H1 (cell line): ENCODE measurements around the gene IL36RN. TPM values are rescaled to one million over a fixed set of nuclear protein-coding genes. Genes with fewer than 3 reads are reported as not detected.

Source experiments
- CTCF ChIA-PET: fragments of 300-600 bp; sonication (Branson Sonifier 250); formaldehyde crosslinking; loops from one replicate; lab custom pipeline; 2021; ENCODE audit not compliant: partially characterized antibody; lab: Charles Lee
- POLR2A ChIA-PET: fragments of 300-600 bp; sonication (Branson Sonifier 250); formaldehyde crosslinking; loops from one replicate; lab custom pipeline; 2021; ENCODE audit warnings: inconsistent platforms; ENCODE audit not compliant: partially characterized antibody; lab: Charles Lee
- DNase-seq, 2 experiments: peaks; one replicate each; pipeline versions ENCODE4 v3.0.0 to v3.0.0-alpha.2; 2010 to 2022; ENCODE audit warnings: low spot score in 2 of 2, low read depth in 1 of 2, mixed read lengths in 1 of 2
- FAIRE-seq: peaks from 2 replicates; lab custom pipeline; 2011; peaks lifted over from hg19 to GRCh38; lab: Jason Lieb, UNC
- H2AFZ ChIP-seq: 2 replicates; pipeline ENCODE4 v1.8.1; 2012; ENCODE audit warnings: low read length, inconsistent platforms
- H2AK5ac ChIP-seq: 2 replicates; pipeline ENCODE4 v1.6.1; 2013; ENCODE audit warnings: low read depth, low read length
- H2BK120ac ChIP-seq: replicated peaks from 2 replicates; pipeline ENCODE3; 2013; ENCODE audit warnings: low read depth, low read length, inconsistent platforms
- H2BK12ac ChIP-seq: 2 replicates; pipeline ENCODE4 v1.6.1; 2013; ENCODE audit warnings: low read depth, low read length
- H2BK15ac ChIP-seq: 2 replicates; pipeline ENCODE4 v1.6.1; 2013; ENCODE audit warnings: low read length
- H2BK20ac ChIP-seq: 2 replicates; pipeline ENCODE4 v1.6.1; 2013; ENCODE audit warnings: low read length
- H2BK5ac ChIP-seq: 2 replicates; pipeline ENCODE4 v1.6.1; 2013; ENCODE audit warnings: low read depth, low read length
- H3K14ac ChIP-seq: 2 replicates; pipeline ENCODE4 v1.6.1; 2013; ENCODE audit warnings: inconsistent platforms; ENCODE audit not compliant: insufficient read length
- H3K18ac ChIP-seq: 2 replicates; pipeline ENCODE4 v1.6.1; 2013; ENCODE audit warnings: low read length; ENCODE audit errors: extremely low read depth
- H3K23ac ChIP-seq: 2 replicates; pipeline ENCODE4 v1.6.1; 2013; ENCODE audit warnings: inconsistent platforms; ENCODE audit not compliant: insufficient read length
- H3K23me2 ChIP-seq: 2 replicates; pipeline ENCODE4 v1.6.1; 2013; ENCODE audit warnings: low read depth, low read length
- H3K27ac ChIP-seq: 2 replicates; pipeline ENCODE4 v1.6.1; 2011; ENCODE audit warnings: low read depth, low read length, inconsistent platforms
- H3K27me3 ChIP-seq, 4 experiments: replicated peaks in 1 of 4; 1 replicate in 1 of 4; 2 replicates in 3 of 4; pipeline versions ENCODE4 v1.6.1 to v1.8.1; 2011 to 2013; ENCODE audit warnings: low read length in 3 of 4, mild to moderate bottlenecking in 3 of 4, inconsistent platforms in 2 of 4, mixed read lengths in 2 of 4, moderate library complexity in 1 of 4; ENCODE audit not compliant: control insufficient read depth in 3 of 4, insufficient read depth in 3 of 4; ENCODE audit errors: extremely low read depth in 1 of 4
- H3K36me3 ChIP-seq, 4 experiments: 2 replicates each; pipeline versions ENCODE4 v1.6.1 to v1.8.1; 2011 to 2013; ENCODE audit warnings: mild to moderate bottlenecking in 4 of 4, low read length in 3 of 4, moderate library complexity in 2 of 4, control low read depth in 1 of 4, inconsistent platforms in 1 of 4; ENCODE audit not compliant: insufficient read depth in 4 of 4, control insufficient read depth in 2 of 4
- H3K4ac ChIP-seq: replicated peaks from 2 replicates; pipeline ENCODE3; 2013; ENCODE audit warnings: low read length, low read depth, mixed read lengths, inconsistent platforms; ENCODE audit not compliant: insufficient read length
- H3K4me1 ChIP-seq, 4 experiments: replicated peaks in 1 of 4; 1 replicate in 1 of 4; 2 replicates in 3 of 4; pipeline versions ENCODE4 v1.6.1 to v1.8.1; 2011 to 2013; ENCODE audit warnings: low read length in 3 of 4, inconsistent platforms in 2 of 4, mixed read lengths in 1 of 4; ENCODE audit not compliant: insufficient read depth in 4 of 4, control insufficient read depth in 3 of 4
- H3K4me2 ChIP-seq, 2 experiments: 2 replicates each; pipeline versions ENCODE4 v1.6.1 to v1.8.1; 2011 to 2013; ENCODE audit warnings: low read depth in 2 of 2, low read length in 2 of 2, control low read depth in 1 of 2, inconsistent platforms in 1 of 2, mild to moderate bottlenecking in 1 of 2; ENCODE audit not compliant: insufficient read depth in 1 of 2
- H3K4me3 ChIP-seq, 4 experiments: fragments of 200-600, 300-600 bp in 1 of 4; sonication (generic), shearing (Covaris generic), sonication (Bioruptor Twin) in 1 of 4; 2 replicates each; pipeline versions ENCODE4 v1.5.1 to v1.8.1; 2011 to 2016; ENCODE audit warnings: low read length in 4 of 4, low read depth in 3 of 4, control low read depth in 2 of 4, inconsistent platforms in 2 of 4, mild to moderate bottlenecking in 2 of 4, mixed read lengths in 1 of 4, moderate library complexity in 1 of 4; ENCODE audit not compliant: insufficient read depth in 2 of 4; ENCODE audit errors: extremely low read depth in 1 of 4
- H3K56ac ChIP-seq: replicated peaks from 2 replicates; pipeline ENCODE3; 2013; ENCODE audit warnings: low read depth, mild to moderate bottlenecking, mixed read lengths, low read length, inconsistent platforms; ENCODE audit not compliant: insufficient read length
- H3K79me1 ChIP-seq: 2 replicates; pipeline ENCODE4 v1.6.1; 2013; ENCODE audit warnings: low read depth, low read length, control low read depth
- H3K79me2 ChIP-seq, 2 experiments: 2 replicates each; pipeline versions ENCODE4 v1.6.1 to v1.8.1; 2012 to 2013; ENCODE audit warnings: low read length in 2 of 2, mild to moderate bottlenecking in 2 of 2, inconsistent platforms in 1 of 2; ENCODE audit not compliant: insufficient read depth in 2 of 2, control insufficient read depth in 1 of 2
- H3K9ac ChIP-seq, 4 experiments: replicated peaks in 1 of 4; 1 replicate in 1 of 4; 2 replicates in 3 of 4; pipeline versions ENCODE4 v1.6.1 to v1.8.1; 2011 to 2013; ENCODE audit warnings: low read depth in 3 of 4, low read length in 3 of 4, control low read depth in 2 of 4, mild to moderate bottlenecking in 2 of 4, moderate library complexity in 2 of 4, inconsistent platforms in 1 of 4; ENCODE audit errors: extremely low read depth in 1 of 4
- H3K9me3 ChIP-seq, 2 experiments: 2 replicates each; pipeline versions ENCODE4 v1.6.1 to v1.8.1; 2012 to 2013; ENCODE audit warnings: mild to moderate bottlenecking in 2 of 2, moderate library complexity in 2 of 2, control low read depth in 1 of 2, inconsistent platforms in 1 of 2, low read depth in 1 of 2, low read length in 1 of 2, mixed read lengths in 1 of 2; ENCODE audit not compliant: insufficient read depth in 2 of 2
- H4K20me1 ChIP-seq, 2 experiments: replicated peaks in 1 of 2; 2 replicates each; pipeline versions ENCODE3 to v1.8.1; 2011 to 2013; ENCODE audit warnings: inconsistent platforms in 2 of 2, low read length in 2 of 2, mild to moderate bottlenecking in 1 of 2; ENCODE audit not compliant: insufficient read depth in 2 of 2, control insufficient read depth in 1 of 2
- H4K5ac ChIP-seq: 2 replicates; pipeline ENCODE4 v1.6.1; 2013; ENCODE audit warnings: low read length, low read depth, mixed read lengths, inconsistent platforms; ENCODE audit not compliant: insufficient read length
- H4K8ac ChIP-seq: 2 replicates; pipeline ENCODE4 v1.8.0; 2013; ENCODE audit warnings: mild to moderate bottlenecking, moderate library complexity, low read length, inconsistent platforms; ENCODE audit not compliant: insufficient read depth; ENCODE audit errors: extremely low read depth
- H4K91ac ChIP-seq: replicated peaks from 2 replicates; pipeline ENCODE3; 2013; ENCODE audit warnings: low read length, mixed read lengths, inconsistent platforms; ENCODE audit not compliant: insufficient read length
- ASH2L ChIP-seq: fragments of 200-600, 300-600 bp; sonication (generic); IDR thresholded peaks from one replicate; pipeline ENCODE4 v1.7.1; 2017; ENCODE audit warnings: low read length
- ATF3 ChIP-seq: IDR thresholded peaks from 2 replicates; pipeline ENCODE4 v1.6.1; 2011; ENCODE audit warnings: low read depth, mild to moderate bottlenecking, low read length; ENCODE audit not compliant: insufficient read depth
- CBX5 ChIP-seq: fragments of 300-800, 300-1000 bp; sonication (generic); IDR thresholded peaks from 2 replicates; pipeline ENCODE4 v1.7.1; 2016; ENCODE audit warnings: antibody characterized with exemption, low read length, low read depth
- CBX8 ChIP-seq: fragments of 300-800, 300-1000 bp; sonication (generic); IDR thresholded peaks from 2 replicates; pipeline ENCODE4 v1.7.1; 2016; ENCODE audit warnings: low read depth, low read length, borderline replicate concordance
- CHD1 ChIP-seq: IDR thresholded peaks from 2 replicates; pipeline ENCODE4 v1.6.1; 2012; ENCODE audit warnings: low read depth, low read length, improper control_type of control experiment
- EP300 ChIP-seq, 2 experiments: IDR thresholded peaks; 1 replicate in 1 of 2; 2 replicates in 1 of 2; pipeline ENCODE4 v1.6.1; 2011 to 2012; ENCODE audit warnings: low read depth in 2 of 2, low read length in 2 of 2, mild to moderate bottlenecking in 2 of 2, borderline replicate concordance in 1 of 2, inconsistent platforms in 1 of 2, moderate library complexity in 1 of 2
- GTF2F1 ChIP-seq: IDR thresholded peaks from 2 replicates; pipeline ENCODE4 v1.6.1; 2012; ENCODE audit warnings: low read depth, low read length, improper control_type of control experiment, borderline replicate concordance
- JUND ChIP-seq: IDR thresholded peaks from 2 replicates; pipeline ENCODE4 v1.6.1; 2011; ENCODE audit warnings: mild to moderate bottlenecking, improper control_type of control experiment, low read length
- KDM1A ChIP-seq: fragments of 200-600, 300-600 bp; sonication (generic); IDR thresholded peaks from 2 replicates; pipeline ENCODE4 v1.7.1; 2016; ENCODE audit warnings: mild to moderate bottlenecking, low read length, borderline replicate concordance
- KDM5A ChIP-seq: fragments of 200-600 bp; IDR thresholded peaks from 2 replicates; pipeline ENCODE4 v1.7.1; 2012; ENCODE audit warnings: mild to moderate bottlenecking, low read length, inconsistent platforms, mixed read lengths
- MAX ChIP-seq: IDR thresholded peaks from 2 replicates; pipeline ENCODE4 v1.6.1; 2012; ENCODE audit warnings: inconsistent platforms
- SIRT6 ChIP-seq: IDR thresholded peaks from one replicate; pipeline ENCODE4 v1.7.1; 2012; ENCODE audit warnings: low read length, inconsistent platforms
- SRF ChIP-seq: IDR thresholded peaks from 2 replicates; pipeline ENCODE4 v1.6.1; 2011; ENCODE audit warnings: mild to moderate bottlenecking, low read depth, low read length, moderate library complexity
- TAF7 ChIP-seq: optimal IDR thresholded peaks from 2 replicates; pipeline ENCODE3; 2011; ENCODE audit warnings: low read depth, mild to moderate bottlenecking, inconsistent platforms, low read length, moderate library complexity, borderline replicate concordance
- WGBS, 2 experiments: shearing (Covaris generic) in 1 of 2; methylation state at CpG; one replicate each; pipeline versions ENCODE4 v1.1.6 to v1.1.7; 2013 to 2015; ENCODE audit warnings: low lambda C conversion rate in 2 of 2, mixed read lengths in 2 of 2, inconsistent platforms in 1 of 2, low coverage in 1 of 2, missing lambda C conversion rate in 1 of 2; ENCODE audit not compliant: insufficient replicate concordance in 2 of 2, insufficient coverage in 1 of 2, insufficient read length in 1 of 2; ENCODE audit errors: extremely low coverage in 1 of 2, missing lambda C conversion rate in 1 of 2; 5-methylcytosine and 5-hydroxymethylcytosine counted together
- polyA plus RNA-seq, 7 experiments: library from polyadenylated mRNA; depleted of rRNA in 3 of 7; stranded (reverse) in 5 of 7; unstranded in 2 of 7; fragments of >200 nt in 5 of 7; fragments of 200-250 nt in 2 of 7; gene quantifications; 1 replicate in 5 of 7; 2 replicates in 1 of 7; 4 replicates in 1 of 7; pipeline versions ENCODE4 v1.2.1 to v1.2.3, GENCODE V29; 2011 to 2013; ENCODE audit warnings: missing spikeins in 2 of 7, mixed read lengths in 2 of 7
- total RNA-seq: library from RNA; stranded (reverse); fragmentation: NEBNext Ultra II Directional; extraction: Animal tissue kit (Norgen Biotek cat#: 25700); gene quantifications from 2 replicates; pipeline ENCODE4 v1.2.1, GENCODE V29; 2021

The IL36RN gene
- total and polyA plus RNA-seq, 2 of the 8 experiments (the other 6 are each of a cell fraction or from before 2014, with no cell fraction given): not detected

- DNase-seq (no peak), FAIRE-seq (no peak)
- H3K36me3 ChIP-seq: no peaks in the 10 kb centered on the region
- H3K4ac ChIP-seq: no peak overlapping the region
- H3K9me3 ChIP-seq: peaks cover 0 to 3% of the 10 kb centered on the region in 2 experiments; a peak in 1 of 4 replicates
- H2BK120ac ChIP-seq: no peak overlapping the region
- no peak overlapping the region for H4K91ac ChIP-seq
- H3K27me3 ChIP-seq: no peaks in the 10 kb centered on the region
- no peaks in the 10 kb centered on the region for H3K79me1 ChIP-seq
- no peak overlapping the region for H4K5ac ChIP-seq
- H2BK20ac ChIP-seq: no peak overlapping the region
- H3K18ac ChIP-seq: no peak overlapping the region
- ChIA-PET POLR2A (no interaction called here), CTCF (interaction anchor here (0.5 to 1.7 kb wide), 5 partner anchors 14 to 100 kb away, joined by 3 to 7 read pairs (median 3); no protein-coding TSS in a partner anchor)
- no peak overlapping the region for H2AK5ac ChIP-seq
- H2BK15ac ChIP-seq: no peak overlapping the region
- H4K20me1 ChIP-seq: no peaks in the 10 kb centered on the region
- no peaks in the 10 kb centered on the region for H3K4me1 ChIP-seq
- no peak overlapping the region for H2BK12ac ChIP-seq
- H3K23me2 ChIP-seq: no peaks in the 10 kb centered on the region
- no peak overlapping the region for H3K14ac ChIP-seq
- H3K4me3 ChIP-seq: no peak overlapping the region
- no peak overlapping the region for H3K56ac ChIP-seq
- no peak overlapping the region for H4K8ac ChIP-seq
- WGBS, 2 experiments: 87% methylated on average over 6 of the region's 6 CpGs; no CpG with 5 or more reads in 1 of the 2 experiments
- no peak overlapping the region for H3K27ac ChIP-seq
- H3K9ac ChIP-seq: no peak overlapping the region
- H3K23ac ChIP-seq: no peak overlapping the region
- H3K4me2 ChIP-seq: no peak overlapping the region
- no peaks in the 10 kb centered on the region for H3K79me2 ChIP-seq
- H2BK5ac ChIP-seq: no peak overlapping the region
- H2AFZ ChIP-seq: no peak overlapping the region
- TF ChIP-seq GTF2F1 (no peak), ASH2L (no peak), ATF3 (no peak), SRF (no peak), KDM1A (no peak), JUND (no peak), SIRT6 (no peak), EP300 (IDR thresholded peaks at IDR 0.05; ENCODE audit: borderline replicate concordance in 1 of 2, low read depth in 2 of 2, low read length in 2 of 2) (no peak), CBX8 (no peak), CHD1 (no peak), CBX5 (no peak), MAX (no peak), TAF7 (no peak), KDM5A (no peak)
These were observed 39.5 kb downstream of the IL36RN start for GRCh38 chr2:113098532-113098931.
